ENCODE measurements around the gene PRAMEF10. TPM values are rescaled to one million over a fixed set of nuclear protein-coding genes. Genes with fewer than 3 reads are reported as not detected.
"Not testable (repeated sequence)": the region's sequence is repeated elsewhere in the genome, so short reads cannot be mapped to it uniquely, and the experiment has no call there.

The PRAMEF10 gene
- total and polyA plus RNA-seq, 2 of the 8 experiments (the other 6 are each of a cell fraction or from before 2014, with no cell fraction given) = not detected

DNA sequence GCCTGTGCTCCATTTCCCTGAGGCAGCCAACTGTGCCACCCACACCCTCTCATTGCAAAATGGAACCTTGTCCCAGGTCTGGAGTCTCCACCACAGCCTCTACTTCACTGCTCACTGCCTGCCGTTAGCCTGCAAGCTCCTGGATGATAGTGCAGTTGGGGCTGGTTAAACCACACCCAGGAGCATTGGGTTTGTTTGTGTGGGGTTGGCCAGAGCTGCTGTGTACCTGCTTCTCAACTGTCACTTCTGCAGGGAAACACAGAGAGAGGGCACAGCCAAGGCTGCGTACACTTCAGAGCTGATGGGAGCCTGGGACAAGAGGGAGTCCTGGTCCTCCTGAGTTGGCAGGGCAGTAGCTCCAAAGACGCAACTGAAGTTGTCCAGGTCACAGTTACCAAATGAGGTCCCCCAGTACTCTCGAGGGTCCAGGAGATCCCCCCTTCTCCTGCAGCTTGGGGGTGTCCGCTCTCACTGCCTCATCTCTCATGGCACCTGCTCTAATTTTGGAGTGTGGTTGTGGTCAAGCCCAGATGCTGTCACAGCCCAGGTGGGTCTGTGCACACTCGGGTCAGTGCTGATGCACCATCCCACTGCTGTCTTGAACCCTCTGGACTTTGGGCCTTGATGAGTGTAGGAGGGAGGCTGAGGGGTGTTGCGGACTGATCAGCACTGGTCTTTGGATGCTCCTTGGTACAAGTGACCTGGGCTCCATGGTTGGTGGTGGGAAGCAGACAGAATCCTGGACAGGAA is 34.8 kb downstream of the PRAMEF10 start:
- H2BK120ac ChIP-seq (replicated peaks; ENCODE audit: low read depth, low read length); H3K18ac ChIP-seq (ENCODE audit: extremely low read depth, low read length); H3K56ac ChIP-seq (replicated peaks; ENCODE audit: insufficient read length, low read depth, low read length); H2BK20ac ChIP-seq (ENCODE audit: low read length); POLR2A ChIA-PET (ENCODE audit: partially characterized antibody); FAIRE-seq; H4K5ac ChIP-seq (ENCODE audit: insufficient read length, low read depth, low read length); H4K8ac ChIP-seq (ENCODE audit: extremely low read depth, insufficient read depth, low read length); H4K20me1 ChIP-seq (replicated peaks in 1 of 2; ENCODE audit: control insufficient read depth in 1 of 2, insufficient read depth in 2 of 2, low read length in 2 of 2); H3K23me2 ChIP-seq (ENCODE audit: low read depth, low read length); H3K4me2 ChIP-seq (ENCODE audit: insufficient read depth in 1 of 2, low read depth in 2 of 2, low read length in 2 of 2); H2BK12ac ChIP-seq (ENCODE audit: low read depth, low read length); H3K14ac ChIP-seq (ENCODE audit: insufficient read length); H3K27me3 ChIP-seq (replicated peaks in 1 of 4; ENCODE audit: control insufficient read depth in 3 of 4, extremely low read depth in 1 of 4, insufficient read depth in 3 of 4, low read length in 3 of 4); H3K4ac ChIP-seq (replicated peaks; ENCODE audit: insufficient read length, low read depth, low read length); CTCF ChIA-PET (ENCODE audit: partially characterized antibody); H3K27ac ChIP-seq (ENCODE audit: low read depth, low read length); H3K9ac ChIP-seq (replicated peaks in 1 of 4; ENCODE audit: extremely low read depth in 1 of 4, low read depth in 3 of 4, low read length in 3 of 4); H3K23ac ChIP-seq (ENCODE audit: insufficient read length); H3K36me3 ChIP-seq (ENCODE audit: control insufficient read depth in 2 of 4, insufficient read depth in 4 of 4, low read length in 3 of 4); H2BK15ac ChIP-seq (ENCODE audit: low read length); H2AFZ ChIP-seq (ENCODE audit: low read length); H2BK5ac ChIP-seq (ENCODE audit: low read depth, low read length); H4K91ac ChIP-seq (replicated peaks; ENCODE audit: insufficient read length, low read length); H3K79me1 ChIP-seq (ENCODE audit: low read depth, low read length); H3K4me3 ChIP-seq (ENCODE audit: extremely low read depth in 1 of 4, insufficient read depth in 2 of 4, low read depth in 3 of 4, low read length in 4 of 4); H3K79me2 ChIP-seq (ENCODE audit: control insufficient read depth in 1 of 2, insufficient read depth in 2 of 2, low read length in 2 of 2); H3K4me1 ChIP-seq (replicated peaks in 1 of 4; ENCODE audit: control insufficient read depth in 3 of 4, insufficient read depth in 4 of 4, low read length in 3 of 4); H2AK5ac ChIP-seq (ENCODE audit: low read depth, low read length); DNase-seq (ENCODE audit: low read depth in 1 of 2, low spot score in 2 of 2): not testable (repeated sequence)
- WGBS, 2 experiments (ENCODE audit: extremely low coverage in 1 of 2, insufficient coverage in 1 of 2, insufficient read length in 1 of 2, insufficient replicate concordance in 2 of 2, low coverage in 1 of 2, low lambda C conversion rate in 2 of 2, missing lambda C conversion rate in 1 of 2) = 80% methylated on average over 1 of the region's 7 CpGs; no CpG with 5 or more reads in 1 of the 2 experiments
- peaks cover 11 to 35% of the 10 kb centered on the region in 2 experiments; a peak in 3 of 4 replicates for H3K9me3 ChIP-seq (ENCODE audit: insufficient read depth in 2 of 2, low read depth in 1 of 2, low read length in 1 of 2)

GRCh38 chr1:12856786-12857185 is 41.3 kb downstream of the PRAMEF10 start, which contains the start of gene PRAMEF2:
PRAMEF2 (plus strand) TSS chr1:12857086; CDS start chr1:12859010, 1,924 bp downstream.
- H3K4me2 ChIP-seq (ENCODE audit: insufficient read depth in 1 of 2, low read depth in 2 of 2, low read length in 2 of 2); H3K18ac ChIP-seq (ENCODE audit: extremely low read depth, low read length); H3K9ac ChIP-seq (replicated peaks in 1 of 4; ENCODE audit: extremely low read depth in 1 of 4, low read depth in 3 of 4, low read length in 3 of 4); H3K79me1 ChIP-seq (ENCODE audit: low read depth, low read length); H3K56ac ChIP-seq (replicated peaks; ENCODE audit: insufficient read length, low read depth, low read length); H4K20me1 ChIP-seq (replicated peaks in 1 of 2; ENCODE audit: control insufficient read depth in 1 of 2, insufficient read depth in 2 of 2, low read length in 2 of 2); H2BK120ac ChIP-seq (replicated peaks; ENCODE audit: low read depth, low read length); H3K23me2 ChIP-seq (ENCODE audit: low read depth, low read length); H4K91ac ChIP-seq (replicated peaks; ENCODE audit: insufficient read length, low read length); H3K4me3 ChIP-seq (ENCODE audit: extremely low read depth in 1 of 4, insufficient read depth in 2 of 4, low read depth in 3 of 4, low read length in 4 of 4); H2BK5ac ChIP-seq (ENCODE audit: low read depth, low read length); H2BK15ac ChIP-seq (ENCODE audit: low read length); DNase-seq (ENCODE audit: low read depth in 1 of 2, low spot score in 2 of 2); H3K27me3 ChIP-seq (replicated peaks in 1 of 4; ENCODE audit: control insufficient read depth in 3 of 4, extremely low read depth in 1 of 4, insufficient read depth in 3 of 4, low read length in 3 of 4); H2AK5ac ChIP-seq (ENCODE audit: low read depth, low read length); H3K14ac ChIP-seq (ENCODE audit: insufficient read length); FAIRE-seq; H3K36me3 ChIP-seq (ENCODE audit: control insufficient read depth in 2 of 4, insufficient read depth in 4 of 4, low read length in 3 of 4); H3K23ac ChIP-seq (ENCODE audit: insufficient read length); H3K79me2 ChIP-seq (ENCODE audit: control insufficient read depth in 1 of 2, insufficient read depth in 2 of 2, low read length in 2 of 2); H3K27ac ChIP-seq (ENCODE audit: low read depth, low read length); H2AFZ ChIP-seq (ENCODE audit: low read length); H4K5ac ChIP-seq (ENCODE audit: insufficient read length, low read depth, low read length); H3K4ac ChIP-seq (replicated peaks; ENCODE audit: insufficient read length, low read depth, low read length); H3K4me1 ChIP-seq (replicated peaks in 1 of 4; ENCODE audit: control insufficient read depth in 3 of 4, insufficient read depth in 4 of 4, low read length in 3 of 4); H4K8ac ChIP-seq (ENCODE audit: extremely low read depth, insufficient read depth, low read length); CTCF ChIA-PET (ENCODE audit: partially characterized antibody); H2BK20ac ChIP-seq (ENCODE audit: low read length); H2BK12ac ChIP-seq (ENCODE audit: low read depth, low read length); POLR2A ChIA-PET (ENCODE audit: partially characterized antibody): not testable (repeated sequence)
- WGBS, 2 experiments (ENCODE audit: extremely low coverage in 1 of 2, insufficient coverage in 1 of 2, insufficient read length in 1 of 2, insufficient replicate concordance in 2 of 2, low coverage in 1 of 2, low lambda C conversion rate in 2 of 2, missing lambda C conversion rate in 1 of 2) = 45% methylated on average over 2 of the region's 2 CpGs; no CpG with 5 or more reads in 1 of the 2 experiments
- H3K9me3 ChIP-seq (ENCODE audit: insufficient read depth in 2 of 2, low read depth in 1 of 2, low read length in 1 of 2) = peaks cover 16 to 56% of the 10 kb centered on the region in 2 experiments; a peak in 3 of 4 replicates
